AG04449 (cell line): Measurements from ENCODE around the gene ZNF407.

Experiments used
- CTCF ChIA-PET: fragments of 350-600 bp; formaldehyde crosslinking; extraction: SDS; loops from one replicate; lab custom pipeline; 2021; ENCODE audit warnings: antibody characterized with exemption; lab: Yijun Ruan, JAX
- POLR2A ChIA-PET: fragments of 400-600, 350-600 bp; formaldehyde crosslinking; extraction: SDS; loops from one replicate; lab custom pipeline; 2020; ENCODE audit warnings: antibody characterized with exemption, inconsistent platforms; lab: Yijun Ruan, JAX
- DNase-seq: peaks from one replicate; pipeline ENCODE4 v3.0.0-alpha.2; 2010; ENCODE audit warnings: low read depth, low spot score
- H3K4me3 ChIP-seq: 2 replicates; pipeline ENCODE4 v1.5.1; 2011; ENCODE audit warnings: low read depth, mild to moderate bottlenecking, control low read depth, low read length
- TF ChIP-seq, protein P1 (sequence below): IDR thresholded peaks from one replicate; pipeline ENCODE4 v1.5.1; 2011; ENCODE audit warnings: mild to moderate bottlenecking, moderate library complexity, low read length, control low read depth, inconsistent platforms; ENCODE audit not compliant: insufficient read depth; ENCODE audit errors: missing control alignments

The ZNF407 gene

GRCh38 chr18:74803769-74804168 is 206.1 kb downstream of the ZNF407 start:
- CTCF ChIA-PET: no interaction called here
- DNase-seq: no peak
- TF ChIP-seq, protein P1, sequence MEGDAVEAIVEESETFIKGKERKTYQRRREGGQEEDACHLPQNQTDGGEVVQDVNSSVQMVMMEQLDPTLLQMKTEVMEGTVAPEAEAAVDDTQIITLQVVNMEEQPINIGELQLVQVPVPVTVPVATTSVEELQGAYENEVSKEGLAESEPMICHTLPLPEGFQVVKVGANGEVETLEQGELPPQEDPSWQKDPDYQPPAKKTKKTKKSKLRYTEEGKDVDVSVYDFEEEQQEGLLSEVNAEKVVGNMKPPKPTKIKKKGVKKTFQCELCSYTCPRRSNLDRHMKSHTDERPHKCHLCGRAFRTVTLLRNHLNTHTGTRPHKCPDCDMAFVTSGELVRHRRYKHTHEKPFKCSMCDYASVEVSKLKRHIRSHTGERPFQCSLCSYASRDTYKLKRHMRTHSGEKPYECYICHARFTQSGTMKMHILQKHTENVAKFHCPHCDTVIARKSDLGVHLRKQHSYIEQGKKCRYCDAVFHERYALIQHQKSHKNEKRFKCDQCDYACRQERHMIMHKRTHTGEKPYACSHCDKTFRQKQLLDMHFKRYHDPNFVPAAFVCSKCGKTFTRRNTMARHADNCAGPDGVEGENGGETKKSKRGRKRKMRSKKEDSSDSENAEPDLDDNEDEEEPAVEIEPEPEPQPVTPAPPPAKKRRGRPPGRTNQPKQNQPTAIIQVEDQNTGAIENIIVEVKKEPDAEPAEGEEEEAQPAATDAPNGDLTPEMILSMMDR: no peak
- H3K4me3 ChIP-seq: no peak overlapping the region
- POLR2A ChIA-PET: no interaction called here

- H3K4me3 ChIP-seq: no peak overlapping the region
- ChIA-PET POLR2A (no interaction called here), CTCF (no interaction called here)
- TF ChIP-seq, protein P1: no peak
- DNase-seq: no peak
Measured at GRCh38 chr18:74804677-74805076, 207.0 kb downstream of the ZNF407 start.

DNA sequence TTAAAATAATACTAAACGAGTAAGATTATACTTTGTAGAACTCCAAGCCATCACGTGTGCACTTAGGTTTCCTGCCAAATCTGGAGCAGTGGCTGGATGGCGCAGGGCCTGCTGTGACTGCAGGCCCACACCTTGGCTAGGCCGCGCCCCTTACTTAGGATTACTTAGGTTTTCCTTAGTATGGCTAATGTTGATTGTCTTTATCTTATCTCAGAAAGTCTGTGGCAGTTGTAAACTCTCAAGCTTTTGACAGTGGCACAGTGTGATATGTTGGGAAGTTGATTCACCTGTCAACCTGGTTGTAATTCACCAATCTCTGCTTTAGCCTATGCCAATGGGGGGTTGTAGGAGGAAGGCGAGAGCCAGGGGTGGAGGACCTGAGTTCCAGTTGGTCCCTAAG is 208.4 kb downstream of the ZNF407 start:
- TF ChIP-seq, protein P1: no peak
- DNase-seq: no peak
- H3K4me3 ChIP-seq: no peak overlapping the region
- ChIA-PET CTCF (no interaction called here), POLR2A (no interaction called here)

GRCh38 chr18:74806700-74807416 is 209.2 kb downstream of the ZNF407 start:
- TF ChIP-seq, protein P1: no peak
- peak; percentile 73 for DNase-seq

GRCh38 chr18:74817576-74817975 is 219.9 kb downstream of the ZNF407 start:
- DNase-seq: peak; percentile 17
- CTCF ChIA-PET: no interaction called here
- H3K4me3 ChIP-seq: no peak overlapping the region
- POLR2A ChIA-PET: no interaction called here
- TF ChIP-seq, protein P1: no peak

More at GRCh38 chr18:74806700-74807416, 209.2 kb downstream of the ZNF407 start:
- no peak overlapping the region for H3K4me3 ChIP-seq
- ChIA-PET CTCF (no interaction called here), POLR2A (no interaction called here)

DNA sequence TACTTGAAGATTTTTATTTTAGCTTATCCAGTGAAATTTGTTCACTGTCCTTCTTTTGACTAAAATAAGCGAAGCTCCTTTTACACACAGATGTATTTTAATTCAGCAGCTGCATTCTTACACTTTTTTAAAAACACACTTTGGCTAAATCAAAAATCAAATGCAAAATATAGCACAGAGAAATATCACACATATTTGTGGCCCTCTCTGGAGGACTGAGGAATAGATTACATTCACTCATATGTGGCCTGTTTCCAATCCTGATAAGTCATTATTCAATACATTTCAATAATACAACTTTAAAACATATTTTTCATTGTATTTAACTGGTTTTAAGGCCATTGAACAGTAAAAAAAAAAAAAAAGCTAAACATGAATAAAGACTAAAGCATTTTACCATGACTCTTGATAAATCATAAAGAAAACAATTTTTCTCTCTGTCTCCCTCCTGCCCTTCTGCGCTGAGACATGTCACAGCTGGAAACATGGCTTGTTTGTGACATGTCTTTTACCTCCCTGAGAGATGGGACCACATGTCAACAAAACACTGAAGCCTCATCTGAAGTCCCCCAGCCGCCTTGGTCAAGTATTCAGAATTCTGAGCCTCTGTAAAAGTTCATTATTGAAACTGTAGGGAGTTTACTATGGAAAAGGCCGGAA is 221.0 kb downstream of the ZNF407 start:
- ChIA-PET CTCF (interaction anchor here (1.4 kb wide), 1 partner anchor 8 kb away, joined by 4 read pairs; no protein-coding TSS in a partner anchor), POLR2A (interaction anchor here (0.6 to 0.7 kb wide), 2 partner anchors 31 to 392 kb away, joined by 3 read pairs; partner anchors contain the start of gene TSHZ1)
- TF ChIP-seq, protein P1: no peak

More for the DNA sequence above, 221.0 kb downstream of the ZNF407 start:
- no peak for DNase-seq
- no peak overlapping the region for H3K4me3 ChIP-seq
